BE2C (cell line): ENCODE data around the gene FRMD4B.
A peak's percentile ranks its signal among the peaks of the same experiment; 100 is the strongest.

Source experiments
- DNase-seq: peaks from one replicate; pipeline ENCODE4 v3.0.0-alpha.2; 2020
- H3K27me3 ChIP-seq: fragments of 250-450 bp; sonication (Bioruptor Pico); 2 replicates; pipeline ENCODE4 v1.5.1; 2020; ENCODE audit warnings: mild to moderate bottlenecking
- H3K36me3 ChIP-seq: fragments of 250-450 bp; sonication (Bioruptor Pico); 2 replicates; pipeline ENCODE4 v1.5.1; 2020; ENCODE audit warnings: mild to moderate bottlenecking
- H3K4me1 ChIP-seq: fragments of 250-450 bp; sonication (Bioruptor Pico); 2 replicates; pipeline ENCODE4 v1.5.1; 2020
- H3K4me3 ChIP-seq: 2 replicates; pipeline ENCODE4 v1.5.1; 2011; ENCODE audit warnings: low read depth, low read length
- H3K9me3 ChIP-seq: fragments of 250-450 bp; sonication (Bioruptor Pico); 2 replicates; pipeline ENCODE4 v1.5.1; 2020
- CTCF ChIP-seq: IDR thresholded peaks from 2 replicates; pipeline ENCODE4 v1.5.1; 2012; ENCODE audit warnings: mild to moderate bottlenecking, low read depth, low read length

Gene FRMD4B

GRCh38 chr3:69260216-69260787 is 125.6 kb downstream of the FRMD4B start:
- no peak for DNase-seq
- H3K4me1 ChIP-seq: no peaks in the 10 kb centered on the region
- H3K36me3 ChIP-seq: no peaks in the 10 kb centered on the region
- H3K4me3 ChIP-seq: no peak overlapping the region
- no peaks in the 10 kb centered on the region for H3K9me3 ChIP-seq
- no peaks in the 10 kb centered on the region for H3K27me3 ChIP-seq
- TF ChIP-seq CTCF: no peak

GRCh38 chr3:69259125-69259524 is 126.8 kb downstream of the FRMD4B start:
- no peaks in the 10 kb centered on the region for H3K4me1 ChIP-seq
- no peak for TF ChIP-seq CTCF
- no peaks in the 10 kb centered on the region for H3K27me3 ChIP-seq
- H3K9me3 ChIP-seq: no peaks in the 10 kb centered on the region
- H3K4me3 ChIP-seq: no peak overlapping the region
- no peak for DNase-seq
- H3K36me3 ChIP-seq: no peaks in the 10 kb centered on the region

- H3K4me3 ChIP-seq: no peak overlapping the region
- H3K36me3 ChIP-seq: no peaks in the 10 kb centered on the region
- no peaks in the 10 kb centered on the region for H3K9me3 ChIP-seq
- H3K27me3 ChIP-seq: no peaks in the 10 kb centered on the region
- DNase-seq: peak; percentile 5
- no peak for TF ChIP-seq CTCF
- no peaks in the 10 kb centered on the region for H3K4me1 ChIP-seq
Measured at GRCh38 chr3:69255928-69256327, 130.0 kb downstream of the FRMD4B start.

- Histone ChIP-seq H3K36me3 (no peaks in the 10 kb centered on the region), H3K9me3 (no peaks in the 10 kb centered on the region), H3K4me1 (no peaks in the 10 kb centered on the region; the same call in 1 of the 2 replicates), H3K4me3 (no peak overlapping the region), H3K27me3 (no peaks in the 10 kb centered on the region)
- DNase-seq: no peak
- no peak for TF ChIP-seq CTCF
Measured at GRCh38 chr3:69254351-69254750, 131.5 kb downstream of the FRMD4B start.

GRCh38 chr3:69252631-69253030 is 133.3 kb downstream of the FRMD4B start:
- no peak for TF ChIP-seq CTCF
- Histone ChIP-seq H3K9me3 (no peaks in the 10 kb centered on the region), H3K4me3 (no peak overlapping the region), H3K27me3 (no peaks in the 10 kb centered on the region), H3K4me1 (no peaks in the 10 kb centered on the region; the same call in 1 of the 2 replicates), H3K36me3 (no peaks in the 10 kb centered on the region)
- no peak for DNase-seq

GRCh38 chr3:69252141-69252540 is 133.7 kb downstream of the FRMD4B start:
- no peak for DNase-seq
- H3K36me3 ChIP-seq: no peaks in the 10 kb centered on the region
- H3K27me3 ChIP-seq: no peaks in the 10 kb centered on the region
- H3K4me3 ChIP-seq: no peak overlapping the region
- no peaks in the 10 kb centered on the region; the same call in 1 of the 2 replicates for H3K4me1 ChIP-seq
- H3K9me3 ChIP-seq: no peaks in the 10 kb centered on the region
- no peak for TF ChIP-seq CTCF
